DND-41 (cell line): Measurements from ENCODE around the gene MYO16.

Experiments used
- CTCF ChIP-seq: IDR thresholded peaks from 2 replicates; pipeline ENCODE4 v1.5.1; 2012; ENCODE audit warnings: borderline replicate concordance, low read length, moderate library complexity, mild to moderate bottlenecking; ENCODE audit not compliant: poor library complexity, severe bottlenecking; ENCODE audit errors: extremely low read depth
- EZH2 ChIP-seq: IDR thresholded peaks from 3 replicates; pipeline ENCODE4 v1.6.1; 2012; ENCODE audit warnings: borderline replicate concordance, low read depth, mild to moderate bottlenecking, moderate library complexity, low read length, inconsistent platforms; ENCODE audit not compliant: severe bottlenecking

GRCh38 chr13:108987517-108987916, 358.1 kb downstream of the MYO16 start:
- no peak for TF ChIP-seq CTCF
- TF ChIP-seq EZH2: no peak
